Caco-2 (cell line): ENCODE measurements around the gene SLC44A1. TPM values are rescaled to one million over a fixed set of nuclear protein-coding genes. Genes with fewer than 3 reads are reported as not detected.

Experiments
- BruUV-seq: library from RNA; stranded (reverse); fragments of 400-500 nt; replicated peaks from 2 replicates; lab custom pipeline; 2021; lab: Mats Ljungman, UMichigan
- CTCF ChIA-PET: fragments of 300-600 bp; sonication (Branson Sonifier 250); formaldehyde crosslinking; loops from one replicate; lab custom pipeline; 2022; ENCODE audit warnings: antibody characterized with exemption; lab: Charles Lee
- POLR2A ChIA-PET: fragments of 300-600 bp; sonication (Branson Sonifier 250); formaldehyde crosslinking; loops from one replicate; lab custom pipeline; 2022; ENCODE audit warnings: antibody characterized with exemption; lab: Charles Lee
- DNase-seq, 2 experiments: peaks; one replicate each; pipeline versions ENCODE4 v3.0.0 to v3.0.0-alpha.2; 2020 to 2022
- H3K27me3 ChIP-seq: replicated peaks from 2 replicates; pipeline ENCODE4 v1.6.0; 2011; ENCODE audit warnings: low read length; ENCODE audit not compliant: control insufficient read depth, insufficient read depth
- H3K36me3 ChIP-seq: 2 replicates; pipeline ENCODE4 v1.5.1; 2011; ENCODE audit warnings: low read length; ENCODE audit not compliant: control insufficient read depth, insufficient read depth
- H3K4me1 ChIP-seq: fragments of 250-450 bp; sonication (Bioruptor Pico); 2 replicates; pipeline ENCODE4 v1.5.1; 2020; ENCODE audit warnings: mild to moderate bottlenecking
- H3K4me3 ChIP-seq: 2 replicates; pipeline ENCODE4 v1.5.1; 2011; ENCODE audit warnings: low read depth, mild to moderate bottlenecking, control low read depth, low read length
- H3K9me3 ChIP-seq: fragments of 250-450 bp; sonication (Bioruptor Pico); 2 replicates; pipeline ENCODE4 v1.5.1; 2020; ENCODE audit warnings: mild to moderate bottlenecking, moderate library complexity
- H3K27ac Mint-ChIP-seq: one replicate; pipeline ENCODE4 v1.8.0; 2022; ENCODE audit warnings: mixed read lengths; ENCODE audit not compliant: unreplicated experiment
- H3K27me3 Mint-ChIP-seq: one replicate; pipeline ENCODE4 v1.8.0; 2022; ENCODE audit warnings: mixed read lengths; ENCODE audit not compliant: insufficient read depth, unreplicated experiment
- H3K36me3 Mint-ChIP-seq: one replicate; pipeline ENCODE4 v1.8.0; 2022; ENCODE audit warnings: mild to moderate bottlenecking, mixed read lengths; ENCODE audit not compliant: insufficient read depth, unreplicated experiment
- H3K4me1 Mint-ChIP-seq: one replicate; pipeline ENCODE4 v1.8.0; 2022; ENCODE audit warnings: low read depth, mixed read lengths; ENCODE audit not compliant: unreplicated experiment
- H3K4me3 Mint-ChIP-seq: one replicate; pipeline ENCODE4 v1.8.0; 2022; ENCODE audit warnings: mild to moderate bottlenecking, moderate library complexity, mixed read lengths; ENCODE audit not compliant: unreplicated experiment
- H3K9me3 Mint-ChIP-seq: one replicate; pipeline ENCODE4 v1.8.0; 2022; ENCODE audit warnings: mixed read lengths; ENCODE audit not compliant: unreplicated experiment
- CTCF ChIP-seq, 2 experiments: fragments of 200-600 bp in 1 of 2; IDR thresholded peaks; 1 replicate in 1 of 2; 2 replicates in 1 of 2; pipeline versions ENCODE4 v1.5.1 to v1.8.0; 2011 to 2022; ENCODE audit warnings: antibody characterized with exemption in 1 of 2, control low read depth in 1 of 2, inconsistent platforms in 1 of 2, low read depth in 1 of 2, low read length in 1 of 2, mild to moderate bottlenecking in 1 of 2, moderate library complexity in 1 of 2; ENCODE audit not compliant: insufficient read depth in 1 of 2, severe bottlenecking in 1 of 2, unreplicated experiment in 1 of 2
- intact Hi-C: fragments of 100-400 bp; cut with micrococcal nuclease; formaldehyde crosslinking; loops from one replicate; pipeline ENCODE4 v1.10.0; 2022; ENCODE audit not compliant: unreplicated experiment
- total RNA-seq: library from RNA; stranded (reverse); gene quantifications from 2 replicates; pipeline ENCODE4 v1.2.3, GENCODE V29; 2022

Gene SLC44A1
- total RNA-seq, 1 experiment from 2014 or later = 45.8 TPM

- intact Hi-C loops = no loop called here
- Histone ChIP-seq H3K27me3 (no peaks in the 10 kb centered on the region), H3K4me1 (peaks cover 8% of the 10 kb centered on the region), H3K4me3 (no peak overlapping the region), H3K36me3 (no peaks in the 10 kb centered on the region), H3K9me3 (no peaks in the 10 kb centered on the region; the same call in 1 of the 2 replicates)
- H3K4me1 Mint-ChIP-seq = peaks cover 10% of the 10 kb centered on the region
- H3K36me3 Mint-ChIP-seq = peaks cover 6% of the 10 kb centered on the region
- no peak overlapping the region for H3K27ac Mint-ChIP-seq
- H3K4me3 Mint-ChIP-seq = no peak overlapping the region
- TF ChIP-seq CTCF (IDR thresholded peaks at IDR 0.05; ENCODE audit: insufficient read depth in 1 of 2, low read depth in 1 of 2, low read length in 1 of 2, severe bottlenecking in 1 of 2, unreplicated experiment in 1 of 2) = no peak
- peaks cover 21% of the 10 kb centered on the region for H3K9me3 Mint-ChIP-seq
- no TSS peak for BruUV-seq
- ChIA-PET POLR2A (no interaction called here), CTCF (no interaction called here)
- DNase-seq = no peak
- H3K27me3 Mint-ChIP-seq = no peaks in the 10 kb centered on the region
These were observed 187.2 kb downstream of the SLC44A1 start for GRCh38 chr9:105431424-105432246.

GRCh38 chr9:105432247-105432842 is 187.9 kb downstream of the SLC44A1 start:
- DNase-seq = no peak
- Histone ChIP-seq H3K9me3 (no peaks in the 10 kb centered on the region; the same call in 1 of the 2 replicates), H3K4me1 (peaks cover 8% of the 10 kb centered on the region), H3K36me3 (no peaks in the 10 kb centered on the region), H3K27me3 (no peaks in the 10 kb centered on the region), H3K4me3 (no peak overlapping the region)
- H3K4me3 Mint-ChIP-seq = no peak overlapping the region
- H3K27ac Mint-ChIP-seq = no peak overlapping the region
- POLR2A ChIA-PET = no interaction called here
- H3K27me3 Mint-ChIP-seq = no peaks in the 10 kb centered on the region
- intact Hi-C loops = no loop called here
- no TSS peak for BruUV-seq
- H3K36me3 Mint-ChIP-seq = peaks cover 6% of the 10 kb centered on the region
- peaks cover 10% of the 10 kb centered on the region for H3K4me1 Mint-ChIP-seq
- CTCF ChIA-PET = no interaction called here
- TF ChIP-seq CTCF (IDR thresholded peaks at IDR 0.05; ENCODE audit: insufficient read depth in 1 of 2, low read depth in 1 of 2, low read length in 1 of 2, severe bottlenecking in 1 of 2, unreplicated experiment in 1 of 2) = no peak
- H3K9me3 Mint-ChIP-seq = peaks cover 21% of the 10 kb centered on the region

- DNase-seq = no peak
- CTCF ChIA-PET = no interaction called here
- intact Hi-C loops = no loop called here
These were observed 191.0 kb downstream of the SLC44A1 start for GRCh38 chr9:105435453-105435852.

More at GRCh38 chr9:105435453-105435852, 191.0 kb downstream of the SLC44A1 start:
- Mint-ChIP-seq H3K36me3 (peaks cover 6% of the 10 kb centered on the region), H3K27me3 (no peaks in the 10 kb centered on the region), H3K4me3 (no peak overlapping the region), H3K4me1 (peaks cover 10% of the 10 kb centered on the region), H3K27ac (no peak overlapping the region), H3K9me3 (peaks cover 21% of the 10 kb centered on the region)
- H3K27me3 ChIP-seq = no peaks in the 10 kb centered on the region
- no peak overlapping the region for H3K4me3 ChIP-seq
- H3K36me3 ChIP-seq = no peaks in the 10 kb centered on the region
- POLR2A ChIA-PET = no interaction called here
- H3K9me3 ChIP-seq = no peaks in the 10 kb centered on the region; the same call in 1 of the 2 replicates
- TF ChIP-seq CTCF (IDR thresholded peaks at IDR 0.05; ENCODE audit: insufficient read depth in 1 of 2, low read depth in 1 of 2, low read length in 1 of 2, severe bottlenecking in 1 of 2, unreplicated experiment in 1 of 2) = no peak
- no TSS peak for BruUV-seq
- H3K4me1 ChIP-seq = peaks cover 8% of the 10 kb centered on the region
